PC-9 (cell line): ENCODE measurements around the gene GARNL3.

Experiments
- EZH2 ChIP-seq: fragments of 200-600 bp; sonication (generic); IDR thresholded peaks from 2 replicates; pipeline ENCODE4 v1.8.0; 2017; ENCODE audit warnings: antibody characterized with exemption, low read depth
- TF ChIP-seq, protein P1 (sequence below): fragments of 200-600 bp; sonication (generic); conservative IDR thresholded peaks from 2 replicates; pipeline ENCODE4 v1.6.1; 2017; ENCODE audit warnings: mixed run types, antibody characterized with exemption, mild to moderate bottlenecking, moderate library complexity

DNA sequence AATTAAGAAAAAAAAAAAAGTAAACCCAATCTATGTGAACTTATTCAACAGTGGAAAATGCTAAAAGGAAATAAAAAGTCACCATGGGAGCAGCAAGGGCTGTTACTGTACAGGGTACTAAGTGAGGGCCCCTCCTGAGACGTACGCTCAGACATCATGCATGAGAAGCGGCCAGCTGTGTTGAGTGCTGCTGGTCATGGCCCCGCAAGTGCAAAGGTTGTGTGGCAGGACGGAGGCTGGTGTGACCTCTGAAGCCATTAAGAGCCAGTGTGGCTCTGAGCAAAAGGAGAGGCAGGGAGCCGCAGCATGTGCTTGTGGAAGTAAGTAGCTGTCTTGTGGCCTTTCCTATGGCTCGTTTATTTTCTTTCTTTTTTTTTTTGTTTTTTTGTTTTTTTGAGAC, 156.5 kb downstream of the GARNL3 start:
- TF ChIP-seq, protein P1, sequence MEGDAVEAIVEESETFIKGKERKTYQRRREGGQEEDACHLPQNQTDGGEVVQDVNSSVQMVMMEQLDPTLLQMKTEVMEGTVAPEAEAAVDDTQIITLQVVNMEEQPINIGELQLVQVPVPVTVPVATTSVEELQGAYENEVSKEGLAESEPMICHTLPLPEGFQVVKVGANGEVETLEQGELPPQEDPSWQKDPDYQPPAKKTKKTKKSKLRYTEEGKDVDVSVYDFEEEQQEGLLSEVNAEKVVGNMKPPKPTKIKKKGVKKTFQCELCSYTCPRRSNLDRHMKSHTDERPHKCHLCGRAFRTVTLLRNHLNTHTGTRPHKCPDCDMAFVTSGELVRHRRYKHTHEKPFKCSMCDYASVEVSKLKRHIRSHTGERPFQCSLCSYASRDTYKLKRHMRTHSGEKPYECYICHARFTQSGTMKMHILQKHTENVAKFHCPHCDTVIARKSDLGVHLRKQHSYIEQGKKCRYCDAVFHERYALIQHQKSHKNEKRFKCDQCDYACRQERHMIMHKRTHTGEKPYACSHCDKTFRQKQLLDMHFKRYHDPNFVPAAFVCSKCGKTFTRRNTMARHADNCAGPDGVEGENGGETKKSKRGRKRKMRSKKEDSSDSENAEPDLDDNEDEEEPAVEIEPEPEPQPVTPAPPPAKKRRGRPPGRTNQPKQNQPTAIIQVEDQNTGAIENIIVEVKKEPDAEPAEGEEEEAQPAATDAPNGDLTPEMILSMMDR: no peak
- no peak for TF ChIP-seq EZH2
